ENCODE measurements around the gene PCDHA2. TPM values are rescaled to one million over a fixed set of nuclear protein-coding genes. Genes with fewer than 3 reads are reported as not detected.
"Not testable (repeated sequence)": the region's sequence is repeated elsewhere in the genome, so short reads cannot be mapped to it uniquely, and the experiment has no call there.

Gene PCDHA2
- total RNA-seq, 4 donors from 2014 or later: 0.12 to 0.93 (median 0.47) TPM; not detected in 1

- no peak for DNase-seq (ENCODE audit: low spot score)
- peak; percentile 78 for ATAC-seq (ENCODE audit: low FRiP score)
- no peak for TF ChIP-seq CTCF (IDR thresholded peaks at IDR 0.05)
Measured at GRCh38 chr5:140806834-140807775, 12.5 kb downstream of the PCDHA2 start, which contains the start of gene PCDHA4. PCDHA4 (plus strand) TSS chr5:140807068.

GRCh38 chr5:140808241-140808888 is 13.7 kb downstream of the PCDHA2 start:
- DNase-seq (ENCODE audit: low spot score); ATAC-seq (ENCODE audit: low FRiP score): not testable (repeated sequence)

- TF ChIP-seq CTCF (IDR thresholded peaks at IDR 0.05): no peak
- ATAC-seq (ENCODE audit: low FRiP score): no peak
- no peak for DNase-seq (ENCODE audit: low spot score)
Measured at GRCh38 chr5:140808889-140809291, 14.2 kb downstream of the PCDHA2 start.

GRCh38 chr5:140821375-140822280 is 27.0 kb downstream of the PCDHA2 start, which contains the start of gene PCDHA5:
PCDHA5 (plus strand) TSS chr5:140821613.
- ATAC-seq (ENCODE audit: low FRiP score): no peak
- no peak for DNase-seq (ENCODE audit: low spot score)
- no peak for TF ChIP-seq CTCF (IDR thresholded peaks at IDR 0.05)

- no peak for TF ChIP-seq CTCF (IDR thresholded peaks at IDR 0.05)
- ATAC-seq (ENCODE audit: low FRiP score): no peak
Measured at GRCh38 chr5:140822281-140822629, 27.6 kb downstream of the PCDHA2 start.

GRCh38 chr5:140822969-140823368 is 28.3 kb downstream of the PCDHA2 start:
- not testable (repeated sequence) for ATAC-seq (ENCODE audit: low FRiP score)

More at GRCh38 chr5:140822281-140822629, 27.6 kb downstream of the PCDHA2 start:
- no peak for DNase-seq (ENCODE audit: low spot score)

GRCh38 chr5:140823475-140823874 is 28.8 kb downstream of the PCDHA2 start:
- no peak for TF ChIP-seq CTCF (IDR thresholded peaks at IDR 0.05)
- ATAC-seq (ENCODE audit: low FRiP score): no peak
- no peak for DNase-seq (ENCODE audit: low spot score)

More at GRCh38 chr5:140822969-140823368, 28.3 kb downstream of the PCDHA2 start:
- not testable (repeated sequence) for DNase-seq (ENCODE audit: low spot score)

Data from omental fat pad (tissue), 4 donors.